HCT116 (cell line): ENCODE results near the gene LARP4. TPM values are rescaled to one million over a fixed set of nuclear protein-coding genes. Genes with fewer than 3 reads are reported as not detected.
"Not testable (repeated sequence)": the region's sequence is repeated elsewhere in the genome, so short reads cannot be mapped to it uniquely, and the experiment has no call there.

Source experiments
- ATAC-seq: fragments of 200-7000 bp; cut with Tn5 transposase; 2 replicates; pipeline ENCODE4 v1.9.1; 2020; ENCODE audit warnings: mild to moderate bottlenecking, moderate library complexity
- BruUV-seq: library from RNA; stranded (reverse); fragments of 400-500 nt; replicated peaks from 2 replicates; lab custom pipeline; 2021; lab: Mats Ljungman, UMichigan
- CTCF ChIA-PET: fragments of 300-600 bp; sonication (Branson Sonifier 250); formaldehyde crosslinking; loops from one replicate; lab custom pipeline; 2021; ENCODE audit warnings: antibody characterized with exemption; lab: Charles Lee
- POLR2A ChIA-PET: fragments of 300-600, 350-600 bp; sonication (Branson Sonifier 250); formaldehyde crosslinking; loops from one replicate; lab custom pipeline; 2021; ENCODE audit warnings: antibody characterized with exemption; lab: Charles Lee
- RAD21 ChIA-PET, 2 experiments: fragments of 300-600 bp; sonication (Branson Sonifier 250); formaldehyde crosslinking; loops; one replicate each; lab custom pipeline; 2023; ENCODE audit warnings: low total read pairs in 2 of 2; ENCODE audit not compliant: uncharacterized antibody in 2 of 2, unreplicated experiment in 2 of 2, low non-redundant PET in 1 of 2; lab: Charles Lee
- DNase-seq: peaks from one replicate; pipeline ENCODE4 v3.0.0-alpha.2; 2010; ENCODE audit warnings: low read depth, low spot score
- H2AFZ ChIP-seq: fragments of 200-600 bp; shearing (Covaris generic), sonication (generic); 2 replicates; pipeline ENCODE4 v1.6.1; 2017; ENCODE audit warnings: low read depth, mixed run types, mixed read lengths, antibody characterized with exemption, low read length; ENCODE audit not compliant: poor library complexity, severe bottlenecking
- H3K27ac ChIP-seq: 2 replicates; pipeline ENCODE4 v1.5.1; 2012; ENCODE audit warnings: low read depth, low read length
- H3K27me3 ChIP-seq: fragments of 200-600 bp; sonication (generic); 2 replicates; pipeline ENCODE4 v1.6.1; 2016; ENCODE audit warnings: mixed run types, low read length, mixed read lengths; ENCODE audit not compliant: insufficient read depth
- H3K36me3 ChIP-seq, 2 experiments: fragments of 200-500 bp in 1 of 2; fragments of 200-600 bp in 1 of 2; sonication (Bioruptor generic) in 1 of 2; sonication (generic) in 1 of 2; 2 replicates each; pipeline versions ENCODE4 v1.5.1 to v1.6.1; 2014 to 2016; ENCODE audit warnings: low read length in 2 of 2, inconsistent platforms in 1 of 2, mixed read lengths in 1 of 2, mixed run types in 1 of 2; ENCODE audit not compliant: insufficient read depth in 2 of 2, control insufficient read depth in 1 of 2
- H3K4me1 ChIP-seq, 2 experiments: fragments of 200-600 bp in 1 of 2; sonication (generic) in 1 of 2; 2 replicates each; pipeline versions ENCODE4 v1.5.1 to v1.6.1; 2012 to 2017; ENCODE audit warnings: low read length in 2 of 2, inconsistent platforms in 1 of 2, mild to moderate bottlenecking in 1 of 2, mixed read lengths in 1 of 2, mixed run types in 1 of 2, moderate library complexity in 1 of 2; ENCODE audit not compliant: insufficient read depth in 2 of 2, control insufficient read depth in 1 of 2
- H3K4me2 ChIP-seq: fragments of 200-600 bp; sonication (generic); 2 replicates; pipeline ENCODE4 v1.6.1; 2017; ENCODE audit warnings: mixed run types, low read length, mixed read lengths
- H3K4me3 ChIP-seq, 2 experiments: fragments of 200-600 bp in 1 of 2; sonication (generic) in 1 of 2; replicated peaks in 1 of 2; 2 replicates each; pipeline ENCODE4 v1.5.1; 2011 to 2016; ENCODE audit warnings: low read length in 2 of 2, control low read depth in 1 of 2, low read depth in 1 of 2, mild to moderate bottlenecking in 1 of 2, mixed read lengths in 1 of 2, mixed run types in 1 of 2
- H3K79me2 ChIP-seq: fragments of 200-600 bp; sonication (generic); 2 replicates; pipeline ENCODE4 v1.6.1; 2017; ENCODE audit warnings: mild to moderate bottlenecking, mixed run types, low read length, moderate library complexity, mixed read lengths; ENCODE audit not compliant: insufficient read depth
- H3K9ac ChIP-seq: fragments of 200-600 bp; sonication (generic); 2 replicates; pipeline ENCODE4 v1.6.1; 2016; ENCODE audit warnings: low read length, mixed read lengths
- H3K9me2 ChIP-seq: fragments of 200-600 bp; sonication (generic), shearing (Covaris generic); 2 replicates; pipeline ENCODE4 v1.6.1; 2017; ENCODE audit warnings: mixed run types, mild to moderate bottlenecking, moderate library complexity; ENCODE audit not compliant: insufficient read depth
- H3K9me3 ChIP-seq, 2 experiments: fragments of 200-500 bp in 1 of 2; fragments of 200-600 bp in 1 of 2; sonication (Bioruptor generic) in 1 of 2; sonication (generic) in 1 of 2; 2 replicates each; pipeline ENCODE4 v1.6.1; 2014 to 2017; ENCODE audit warnings: low read length in 2 of 2, mixed read lengths in 2 of 2, inconsistent platforms in 1 of 2, low read depth in 1 of 2, mild to moderate bottlenecking in 1 of 2, mixed run types in 1 of 2, moderate library complexity in 1 of 2; ENCODE audit not compliant: control insufficient read depth in 1 of 2, insufficient read depth in 1 of 2
- H4K20me1 ChIP-seq: fragments of 200-600 bp; sonication (generic), shearing (Covaris generic); 2 replicates; pipeline ENCODE4 v1.6.1; 2017; ENCODE audit warnings: mixed run types, mild to moderate bottlenecking, moderate library complexity; ENCODE audit not compliant: insufficient read depth
- CBX3 ChIP-seq: IDR thresholded peaks from 2 replicates; pipeline ENCODE4 v1.6.1; 2012; ENCODE audit warnings: low read depth
- CEBPB ChIP-seq: IDR thresholded peaks from 2 replicates; pipeline ENCODE4 v1.6.1; 2012; ENCODE audit warnings: low read depth
- EGR1 ChIP-seq: IDR thresholded peaks from 2 replicates; pipeline ENCODE4 v1.6.1; 2012; ENCODE audit warnings: low read depth
- EZH2phosphoT487 ChIP-seq: fragments of 200-600 bp; IDR thresholded peaks from 2 replicates; pipeline ENCODE4 v1.6.1; 2018; ENCODE audit warnings: antibody characterized with exemption, borderline replicate concordance
- JUND ChIP-seq: IDR thresholded peaks from 2 replicates; pipeline ENCODE4 v1.6.1; 2012
- POLR2AphosphoS5 ChIP-seq: IDR thresholded peaks from 2 replicates; pipeline ENCODE4 v1.6.1; 2011; ENCODE audit warnings: mild to moderate bottlenecking, low read depth, low read length, moderate library complexity
- RAD21 ChIP-seq: IDR thresholded peaks from 2 replicates; pipeline ENCODE4 v1.6.1; 2012; ENCODE audit warnings: low read depth, mild to moderate bottlenecking
- SP1 ChIP-seq: IDR thresholded peaks from 2 replicates; pipeline ENCODE4 v1.6.1; 2012; ENCODE audit warnings: low read depth
- SRF ChIP-seq: IDR thresholded peaks from 2 replicates; pipeline ENCODE4 v1.6.1; 2012; ENCODE audit warnings: low read depth
- TCF7L2 ChIP-seq: IDR thresholded peaks from 2 replicates; pipeline ENCODE4 v1.7.0; 2011; ENCODE audit warnings: borderline replicate concordance, inconsistent platforms; ENCODE audit not compliant: insufficient read depth, insufficient read length; ENCODE audit errors: extremely low read depth
- ZNF274 ChIP-seq: fragments of 200-500 bp; sonication (Bioruptor generic); IDR thresholded peaks from 2 replicates; pipeline ENCODE4 v1.6.1; 2014; ENCODE audit warnings: mild to moderate bottlenecking, low read depth, low read length, inconsistent platforms
- intact Hi-C: fragments of 100-400 bp; cut with micrococcal nuclease; formaldehyde crosslinking; loops from 2 replicates; pipeline ENCODE4 v1.10.0; 2022
- total RNA-seq: library from RNA; stranded (reverse); gene quantifications from one replicate; pipeline ENCODE4 v1.2.1, GENCODE V29; 2021; ENCODE audit not compliant: unreplicated experiment
- TF ChIP-seq, protein P1 (sequence below): IDR thresholded peaks from 2 replicates; pipeline ENCODE4 v1.6.1; 2012; ENCODE audit warnings: low read depth
- TF ChIP-seq, protein P2 (sequence below): IDR thresholded peaks from 2 replicates; pipeline ENCODE4 v1.6.1; 2012

The LARP4 gene
- total RNA-seq, 1 experiment from 2014 or later: 76.3 TPM

DNA sequence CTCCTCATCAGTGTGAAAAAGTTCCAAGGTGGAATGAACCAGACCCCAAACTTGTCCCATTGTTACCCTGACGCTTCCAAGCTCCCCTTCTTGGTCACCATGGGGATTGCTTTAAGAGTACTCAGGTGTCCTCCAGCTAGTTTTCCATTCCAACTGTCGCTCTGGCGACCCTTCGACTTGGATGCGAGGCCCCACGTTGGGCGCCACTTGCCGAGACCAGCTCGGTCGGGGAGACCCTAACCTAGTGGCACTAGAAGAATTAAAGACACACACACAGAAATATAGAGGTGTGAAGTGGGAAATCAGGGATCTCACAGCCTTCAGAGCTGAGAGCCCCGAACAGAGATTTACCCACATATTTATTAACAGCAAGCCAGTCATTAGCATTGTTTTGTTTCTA lies 97.4 kb downstream of the LARP4 start:
- H3K9ac ChIP-seq, H3K4me1 ChIP-seq, BruUV-seq, H3K4me3 ChIP-seq, H3K27ac ChIP-seq, H3K27me3 ChIP-seq, RAD21 ChIA-PET, H4K20me1 ChIP-seq, H3K36me3 ChIP-seq, H3K9me2 ChIP-seq, H3K4me2 ChIP-seq, H3K9me3 ChIP-seq, H3K79me2 ChIP-seq, H2AFZ ChIP-seq, DNase-seq, ATAC-seq, POLR2A ChIA-PET, CTCF ChIA-PET, intact Hi-C loops: not testable (repeated sequence)
- TF ChIP-seq CBX3: peak; percentile 60; the same call in 1 of the 2 replicates

DNA sequence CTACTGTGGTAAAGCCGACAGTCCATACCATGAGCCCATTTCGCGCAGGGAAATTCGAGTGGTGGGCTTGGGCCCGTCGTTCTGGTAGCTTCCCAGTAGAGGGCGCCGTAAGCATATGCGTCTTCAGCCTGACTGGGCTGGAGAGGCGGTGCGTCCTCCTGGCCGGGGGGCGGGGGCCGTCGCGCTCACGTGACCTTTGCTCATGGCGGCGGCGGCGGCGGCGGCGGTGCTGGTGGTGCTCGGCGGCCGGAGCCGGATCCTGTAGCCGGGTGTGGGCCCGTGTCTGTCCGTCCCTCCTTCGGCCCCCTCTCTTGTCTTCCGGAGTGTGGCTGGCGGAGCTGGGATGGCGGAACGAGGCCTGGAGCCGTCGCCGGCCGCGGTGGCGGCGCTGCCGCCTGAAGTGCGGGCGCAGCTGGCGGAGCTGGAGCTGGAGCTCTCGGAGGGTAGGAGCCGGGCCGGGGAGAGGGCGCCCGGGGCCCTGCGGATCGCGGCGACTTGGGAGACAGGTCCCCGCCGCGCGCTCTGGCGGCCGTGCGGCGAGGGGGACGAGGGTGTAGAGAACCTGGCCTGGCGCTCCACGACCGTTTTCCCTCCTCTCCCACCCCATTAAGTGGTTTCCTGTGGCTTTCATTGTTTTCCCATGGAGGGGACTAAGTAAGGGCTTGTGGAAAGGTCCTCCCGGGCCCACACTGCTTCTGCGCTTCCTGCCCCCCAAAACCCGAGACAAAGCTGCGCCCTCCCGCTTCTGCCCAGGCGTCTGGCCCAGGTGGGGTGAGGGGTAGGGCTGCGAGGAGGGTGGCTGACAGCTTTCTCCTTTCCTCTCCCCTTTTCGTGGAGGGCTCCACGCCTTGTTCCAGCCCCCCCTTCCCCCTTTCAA lies 104.4 kb downstream of the LARP4 start, which contains the start of gene DIP2B:
Gene DIP2B (plus strand): TSS at position 188 of the 877 bp plus-strand sequence. CDS start 156 bp downstream, at position 344.
- RAD21 ChIA-PET: interaction anchor here (0.7 to 2.4 kb wide), 4 partner anchors 41 to 260 kb away, joined by 3 to 6 read pairs (median 4); no protein-coding TSS in a partner anchor
- Histone ChIP-seq H2AFZ (peak within 1 kb of the TSS; percentile 99), H3K27ac (peak within 1 kb of the TSS; percentile 84), H3K27me3 (no peaks in the 10 kb centered on the region), H3K4me3 (peak within 1 kb of the TSS; percentile 77 to 90), H3K4me2 (peak within 1 kb of the TSS; percentile 89), H3K4me1 (peaks cover 0 to 21% of the 10 kb centered on the region in 2 experiments; a peak in 3 of 4 replicates), H4K20me1 (no peaks in the 10 kb centered on the region), H3K79me2 (peaks cover 51% of the 10 kb centered on the region), H3K9ac (peak within 1 kb of the TSS; percentile 86), H3K36me3 (no peaks in the 10 kb centered on the region), H3K9me3 (no peaks in the 10 kb centered on the region; a peak in 1 of 4 replicates), H3K9me2 (no peaks in the 10 kb centered on the region)
- POLR2A ChIA-PET: interaction anchor here (1.0 to 1.1 kb wide), 2 partner anchors 259 to 521 kb away, joined by 3 read pairs; partner anchors contain the start of genes ATF1 and SLC11A2
- intact Hi-C loops: loop anchor here (1.0 to 10.0 kb wide), 3 partner anchors 133 to 840 kb away; partner anchors contain the start of gene CELA1
- BruUV-seq: no TSS peak
- CTCF ChIA-PET: interaction anchor here (0.7 to 2.9 kb wide), 10 partner anchors 9 to 482 kb away, joined by 3 to 38 read pairs (median 4); partner anchors contain the start of gene ATF1
- peak; percentile 71 for DNase-seq
- peak; percentile 93 for ATAC-seq
- TF ChIP-seq CBX3 (no peak; the same call in 1 of the 2 replicates), TCF7L2 (no peak), JUND (no peak), POLR2AphosphoS5 (peak; percentile 78), SP1 (no peak), ZNF274 (no peak), RAD21 (peak; percentile 99), SRF (no peak), CEBPB (no peak), EZH2phosphoT487 (no peak), EGR1 (peak; percentile 46; the same call in 1 of the 2 replicates)
- TF ChIP-seq, protein P1, sequence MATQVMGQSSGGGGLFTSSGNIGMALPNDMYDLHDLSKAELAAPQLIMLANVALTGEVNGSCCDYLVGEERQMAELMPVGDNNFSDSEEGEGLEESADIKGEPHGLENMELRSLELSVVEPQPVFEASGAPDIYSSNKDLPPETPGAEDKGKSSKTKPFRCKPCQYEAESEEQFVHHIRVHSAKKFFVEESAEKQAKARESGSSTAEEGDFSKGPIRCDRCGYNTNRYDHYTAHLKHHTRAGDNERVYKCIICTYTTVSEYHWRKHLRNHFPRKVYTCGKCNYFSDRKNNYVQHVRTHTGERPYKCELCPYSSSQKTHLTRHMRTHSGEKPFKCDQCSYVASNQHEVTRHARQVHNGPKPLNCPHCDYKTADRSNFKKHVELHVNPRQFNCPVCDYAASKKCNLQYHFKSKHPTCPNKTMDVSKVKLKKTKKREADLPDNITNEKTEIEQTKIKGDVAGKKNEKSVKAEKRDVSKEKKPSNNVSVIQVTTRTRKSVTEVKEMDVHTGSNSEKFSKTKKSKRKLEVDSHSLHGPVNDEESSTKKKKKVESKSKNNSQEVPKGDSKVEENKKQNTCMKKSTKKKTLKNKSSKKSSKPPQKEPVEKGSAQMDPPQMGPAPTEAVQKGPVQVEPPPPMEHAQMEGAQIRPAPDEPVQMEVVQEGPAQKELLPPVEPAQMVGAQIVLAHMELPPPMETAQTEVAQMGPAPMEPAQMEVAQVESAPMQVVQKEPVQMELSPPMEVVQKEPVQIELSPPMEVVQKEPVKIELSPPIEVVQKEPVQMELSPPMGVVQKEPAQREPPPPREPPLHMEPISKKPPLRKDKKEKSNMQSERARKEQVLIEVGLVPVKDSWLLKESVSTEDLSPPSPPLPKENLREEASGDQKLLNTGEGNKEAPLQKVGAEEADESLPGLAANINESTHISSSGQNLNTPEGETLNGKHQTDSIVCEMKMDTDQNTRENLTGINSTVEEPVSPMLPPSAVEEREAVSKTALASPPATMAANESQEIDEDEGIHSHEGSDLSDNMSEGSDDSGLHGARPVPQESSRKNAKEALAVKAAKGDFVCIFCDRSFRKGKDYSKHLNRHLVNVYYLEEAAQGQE: no peak
- TF ChIP-seq, protein P2, sequence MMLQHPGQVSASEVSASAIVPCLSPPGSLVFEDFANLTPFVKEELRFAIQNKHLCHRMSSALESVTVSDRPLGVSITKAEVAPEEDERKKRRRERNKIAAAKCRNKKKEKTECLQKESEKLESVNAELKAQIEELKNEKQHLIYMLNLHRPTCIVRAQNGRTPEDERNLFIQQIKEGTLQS: no peak
